ENCODE results near the gene VGLL4.
"Not testable (repeated sequence)": the region's sequence is repeated elsewhere in the genome, so short reads cannot be mapped to it uniquely, and the experiment has no call there.

Gene VGLL4

GRCh38 chr3:11609481-11609880 lies 34.2 kb downstream of the VGLL4 start:
- FAIRE-seq (no peak), DNase-seq (ENCODE audit: insufficient read length, low spot score) (no peak)

GRCh38 chr3:11607816-11608215 lies 35.9 kb downstream of the VGLL4 start:
- FAIRE-seq (no peak), DNase-seq (ENCODE audit: insufficient read length, low spot score) (no peak)

DNA sequence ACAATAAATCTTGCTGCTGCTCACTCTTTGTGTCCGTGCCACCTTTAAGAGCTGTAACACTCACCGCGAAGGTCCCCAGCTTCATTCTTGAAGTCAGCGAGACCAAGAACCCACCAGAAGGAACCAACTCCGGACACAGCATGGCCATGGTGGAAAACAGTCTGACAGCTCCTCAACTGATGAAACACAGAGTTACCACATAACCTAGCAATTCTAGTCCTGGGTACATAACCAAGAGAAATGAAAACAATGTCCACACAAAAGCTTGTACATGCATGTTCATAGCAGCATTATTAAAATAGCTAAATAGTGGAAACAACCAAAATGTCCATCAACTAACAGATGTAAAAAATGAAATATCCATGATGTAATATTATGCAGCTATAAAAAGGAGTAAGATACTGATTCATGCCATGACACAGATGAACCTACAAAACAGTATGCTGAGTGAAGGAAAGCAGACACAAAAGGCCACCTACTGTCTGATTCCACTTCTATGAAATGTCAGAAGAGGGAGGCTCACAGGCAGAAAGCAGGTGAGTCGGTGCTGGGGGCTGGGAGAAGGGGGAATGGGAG lies 36.8 kb downstream of the VGLL4 start:
- DNase-seq (ENCODE audit: insufficient read length, low spot score), result no peak
- no peak for FAIRE-seq

DNA sequence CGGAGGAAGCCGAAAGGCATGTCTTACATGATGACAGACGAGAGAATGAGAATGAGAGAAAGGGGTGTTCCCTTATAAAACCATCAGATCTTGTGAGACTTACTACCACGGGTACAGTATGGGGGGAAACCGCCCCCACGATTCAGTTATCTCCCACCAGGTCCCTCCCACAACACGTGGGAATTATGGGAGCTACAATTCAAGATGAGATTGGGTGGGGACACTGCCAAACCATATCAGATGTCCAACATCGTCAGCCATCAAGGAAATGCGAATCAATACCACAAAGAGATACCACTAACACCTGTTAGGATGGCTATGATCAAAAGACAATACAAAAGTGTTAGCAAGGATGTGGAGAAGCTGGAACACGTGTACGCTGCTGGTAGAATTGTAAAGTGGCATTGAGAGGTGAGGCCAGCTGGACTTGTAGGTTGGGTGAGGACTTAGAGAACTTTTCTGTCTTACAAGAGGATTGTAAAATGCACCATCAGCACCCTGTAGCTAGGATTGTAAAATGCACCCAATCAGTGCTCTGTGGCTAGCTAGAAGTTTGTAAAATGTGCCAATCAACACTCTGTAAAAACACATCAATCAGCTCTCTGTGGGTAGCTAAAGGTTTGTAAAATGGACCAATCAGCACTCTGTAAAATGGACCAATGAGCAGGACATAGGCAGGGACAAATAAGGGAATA lies 37.5 kb downstream of the VGLL4 start:
- DNase-seq (ENCODE audit: insufficient read length, low spot score) (no peak), FAIRE-seq (no peak)

DNA sequence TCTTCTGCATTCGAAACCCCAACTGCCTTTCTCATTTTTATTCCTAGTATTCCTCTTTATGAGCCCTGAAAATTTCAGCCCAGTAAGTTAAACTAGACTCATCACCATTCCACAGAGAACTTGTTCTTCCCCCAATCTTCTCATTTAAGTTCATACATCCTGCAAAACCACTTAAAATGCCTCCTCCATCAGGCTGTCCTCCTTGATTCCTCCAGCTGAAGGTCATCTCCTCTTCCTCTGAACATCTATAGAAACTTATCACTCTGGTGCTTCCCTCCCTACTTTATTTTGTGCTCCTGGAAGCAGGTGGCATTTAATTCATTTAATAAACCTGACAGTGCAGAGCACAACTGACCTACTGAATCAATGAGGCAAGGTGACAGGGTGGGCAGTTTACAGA lies 38.3 kb downstream of the VGLL4 start:
- DNase-seq (ENCODE audit: insufficient read length, low spot score) (no peak), FAIRE-seq (no peak)

DNA sequence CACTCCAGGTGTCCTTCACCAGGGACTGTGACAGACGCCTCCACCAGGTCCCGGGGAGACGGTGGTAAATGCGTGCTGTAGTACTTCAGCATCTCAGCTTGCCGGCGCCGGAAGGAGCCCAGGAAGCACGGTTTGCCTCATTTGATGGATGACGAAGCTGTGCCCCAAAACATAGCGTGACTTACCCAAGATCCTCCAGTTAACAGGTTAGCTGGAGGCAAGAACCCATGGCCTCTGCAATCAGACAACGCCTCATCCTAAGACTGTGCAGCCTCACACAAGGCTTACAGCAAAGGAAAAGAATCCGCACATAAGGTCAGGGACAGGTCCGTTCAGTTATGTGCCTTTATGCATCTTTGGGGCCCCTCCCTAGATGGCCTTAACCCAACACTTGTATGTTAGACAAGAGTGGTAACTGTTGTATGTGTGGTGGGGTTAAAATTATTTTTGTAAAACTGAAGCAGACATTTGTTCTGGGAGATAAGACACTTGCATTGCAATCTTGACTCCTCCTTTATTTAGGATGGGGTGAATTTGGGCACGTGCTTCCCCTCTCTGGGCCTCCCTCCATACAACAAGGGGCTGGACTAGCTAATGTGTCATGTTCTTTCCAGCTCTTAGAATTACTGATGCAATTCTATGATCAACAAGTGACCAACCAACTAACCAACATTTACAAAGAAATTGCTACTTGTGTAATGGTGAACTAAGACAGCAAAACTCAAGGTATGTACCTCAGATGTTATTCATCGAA lies 39.4 kb downstream of the VGLL4 start:
- FAIRE-seq, result no peak
- DNase-seq (ENCODE audit: insufficient read length, low spot score), result no peak

DNA sequence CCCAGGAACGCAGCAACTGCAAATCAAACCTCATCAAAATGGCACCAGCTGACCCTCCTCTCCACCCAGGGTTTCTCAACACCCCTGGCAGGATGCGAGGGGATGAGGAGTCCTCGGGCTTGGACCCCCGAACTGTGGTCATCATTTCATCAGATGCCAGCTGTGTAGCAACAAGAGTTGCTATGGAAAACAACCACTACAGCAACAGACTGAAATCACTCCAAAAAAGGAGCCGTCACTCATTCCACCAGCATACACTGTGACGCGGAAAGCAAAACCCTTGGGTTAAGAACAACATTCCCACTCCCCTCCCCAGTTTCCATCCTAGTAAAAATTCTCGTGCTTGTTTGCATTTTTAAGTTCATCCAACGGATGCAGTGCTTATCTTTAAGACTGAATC lies 40.1 kb downstream of the VGLL4 start:
- FAIRE-seq (no peak), DNase-seq (ENCODE audit: insufficient read length, low spot score) (no peak)

DNA sequence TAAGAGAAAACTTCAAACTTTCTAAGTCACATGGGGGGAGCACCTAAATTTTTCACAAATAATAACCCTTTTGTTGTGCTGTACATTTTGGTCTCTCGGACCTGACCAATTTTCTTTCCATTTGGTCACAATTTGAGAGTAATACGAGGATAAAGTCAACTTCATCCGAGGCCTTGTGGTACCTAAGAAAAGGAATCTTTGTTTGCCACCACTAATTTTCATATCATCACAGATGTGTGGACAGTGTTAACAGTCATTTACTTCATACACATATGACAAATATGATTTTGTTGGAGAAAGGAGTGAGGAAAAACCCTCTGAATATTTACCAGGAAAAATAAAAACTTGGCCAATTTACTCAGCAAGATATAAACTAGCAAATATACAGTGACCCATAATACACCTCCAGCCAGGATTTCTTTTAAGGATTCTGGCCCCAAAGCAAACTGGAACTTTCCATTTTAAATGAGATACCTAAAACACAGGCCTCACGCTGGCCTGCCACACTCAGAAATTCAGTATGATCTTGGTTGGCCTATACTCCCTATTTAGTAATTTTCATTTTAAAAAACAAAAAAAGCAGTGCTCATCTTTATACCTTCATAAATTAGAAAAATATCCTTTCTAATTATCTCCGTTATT lies 40.7 kb downstream of the VGLL4 start:
- FAIRE-seq, result no peak

GRCh38 chr3:11602239-11602840 lies 41.4 kb downstream of the VGLL4 start:
- DNase-seq (ENCODE audit: insufficient read length, low spot score) (no peak), FAIRE-seq (no peak)

More for the DNA sequence above, 40.7 kb downstream of the VGLL4 start:
- no peak for DNase-seq (ENCODE audit: insufficient read length, low spot score)

- DNase-seq (ENCODE audit: insufficient read length, low spot score), result no peak
- no peak for FAIRE-seq
Measured at GRCh38 chr3:11601446-11602238, 42.1 kb downstream of the VGLL4 start.

- peak; percentile 74 for FAIRE-seq
- peak; percentile 91 for DNase-seq (ENCODE audit: insufficient read length, low spot score)
Measured at GRCh38 chr3:11600501-11601282, 43.0 kb downstream of the VGLL4 start.

DNA sequence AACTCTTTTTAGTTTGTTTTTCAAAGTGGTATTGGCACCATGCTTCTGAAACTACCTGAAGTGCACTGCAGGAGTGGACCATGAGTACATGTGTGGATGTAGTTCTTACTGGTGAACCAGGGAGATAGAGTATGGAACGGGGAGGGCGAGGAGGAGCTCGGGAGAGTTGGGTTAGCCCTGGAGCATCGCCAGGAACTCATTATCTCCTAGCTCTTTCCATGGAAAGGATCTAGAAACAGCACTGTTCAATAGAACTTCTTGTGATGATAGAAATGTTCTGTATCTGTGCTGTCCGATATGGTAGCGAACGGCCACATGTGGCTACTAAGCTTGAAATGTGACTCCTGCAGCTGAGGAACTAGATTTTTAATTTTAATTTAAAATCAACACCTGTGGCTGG lies 47.3 kb downstream of the VGLL4 start:
- DNase-seq (ENCODE audit: insufficient read length, low spot score), result no peak
- FAIRE-seq, result no peak

- FAIRE-seq; DNase-seq (ENCODE audit: insufficient read length, low spot score): not testable (repeated sequence)
Measured at GRCh38 chr3:11595024-11595423, 48.7 kb downstream of the VGLL4 start.

GRCh38 chr3:11593318-11594034 lies 50.2 kb downstream of the VGLL4 start:
- DNase-seq (ENCODE audit: insufficient read length, low spot score) (no peak), FAIRE-seq (no peak)

DNA sequence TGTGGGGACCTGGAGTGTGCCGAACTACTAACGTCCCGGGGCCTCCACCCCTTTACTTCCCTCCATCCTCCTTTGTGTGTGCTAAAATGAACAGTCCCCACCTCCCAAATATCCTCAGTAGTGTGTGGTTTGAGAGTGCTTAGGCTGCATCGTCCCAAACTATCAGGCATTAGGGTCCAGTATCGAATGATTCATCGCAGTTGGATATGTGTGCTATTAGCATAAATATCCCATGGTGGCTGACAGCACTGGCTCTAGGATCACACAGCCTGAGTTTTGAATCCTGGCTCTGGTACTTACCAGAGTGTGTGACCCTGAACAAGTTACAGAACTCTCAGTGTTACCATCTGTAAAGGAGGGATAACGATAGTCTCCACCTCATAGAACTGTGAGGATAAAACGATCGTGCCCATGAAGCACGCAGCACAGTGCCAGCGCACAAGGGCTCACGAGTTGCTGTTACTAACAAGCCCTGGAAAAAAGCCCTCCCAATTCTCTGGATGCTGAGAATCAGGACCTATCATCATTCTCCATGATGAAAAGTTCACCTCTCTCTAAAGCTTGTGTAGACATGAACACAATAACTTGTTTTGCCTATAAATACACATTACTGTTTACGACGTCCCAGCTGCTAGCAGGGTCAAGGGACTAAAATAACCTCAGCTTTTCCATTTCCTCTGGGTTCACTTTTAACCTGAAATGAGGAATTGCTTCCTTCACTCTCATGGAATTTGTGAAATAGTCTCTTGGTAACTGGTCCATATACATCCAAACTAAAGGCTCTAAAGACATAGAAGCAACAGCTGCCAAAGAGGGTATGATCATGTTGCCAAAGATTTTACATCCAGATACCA lies 51.0 kb downstream of the VGLL4 start:
- FAIRE-seq, result no peak
- DNase-seq (ENCODE audit: insufficient read length, low spot score), result no peak

- DNase-seq (ENCODE audit: insufficient read length, low spot score) (no peak), FAIRE-seq (no peak)
Measured at GRCh38 chr3:11591391-11592282, 52.1 kb downstream of the VGLL4 start.

DNA sequence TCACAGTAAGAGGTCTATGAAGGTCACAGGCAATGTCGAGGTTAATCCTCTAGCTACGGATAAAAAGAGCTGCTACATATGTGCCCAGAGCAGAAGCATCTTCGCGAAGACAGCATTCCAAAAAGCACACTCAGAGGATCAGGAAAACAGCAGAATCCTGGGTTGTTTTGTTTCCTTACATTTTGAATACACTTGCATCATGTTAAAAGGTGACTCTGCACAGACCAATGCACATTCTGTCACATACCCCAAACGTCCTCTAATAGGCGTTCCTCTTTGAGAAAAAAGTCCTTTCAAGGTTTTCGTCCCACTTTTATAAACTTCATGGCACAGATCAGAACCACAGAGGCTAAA lies 52.7 kb downstream of the VGLL4 start:
- DNase-seq (ENCODE audit: insufficient read length, low spot score) (no peak), FAIRE-seq (no peak)
